B cell (primary cell): ENCODE measurements around the gene CYB5A. TPM values are rescaled to one million over a fixed set of nuclear protein-coding genes. Genes with fewer than 3 reads are reported as not detected.

Experiments
- ATAC-seq: fragments of 200-7000 bp; cut with Tn5 transposase; one replicate; pipeline ENCODE4 v1.10.0; 2021; ENCODE audit warnings: low read depth, mild to moderate bottlenecking, moderate number of reproducible peaks, moderate library complexity
- CTCF ChIA-PET: fragments of 350-600 bp; sonication (Branson Sonifier 250); formaldehyde crosslinking; loops from one replicate; lab custom pipeline; 2021; ENCODE audit warnings: antibody characterized with exemption, inconsistent platforms; lab: Charles Lee
- POLR2A ChIA-PET: fragments of 350-600 bp; sonication (Branson Sonifier 250); formaldehyde crosslinking; loops from one replicate; lab custom pipeline; 2021; ENCODE audit warnings: antibody characterized with exemption; lab: Charles Lee
- DNase-seq: peaks from one replicate; pipeline ENCODE4 v3.0.0; 2013
- H2AFZ ChIP-seq: 2 replicates; pipeline ENCODE4 v1.6.1; 2012; ENCODE audit warnings: mild to moderate bottlenecking, low read depth, low read length; ENCODE audit not compliant: insufficient read depth, poor library complexity, severe bottlenecking
- H3K27ac ChIP-seq, 2 donors: 1 replicate in 1 of 2; 2 replicates in 1 of 2; pipeline ENCODE4 v1.5.1; 2012 to 2013; ENCODE audit warnings: low read length in 2 of 2, mild to moderate bottlenecking in 2 of 2, moderate library complexity in 1 of 2
- H3K27me3 ChIP-seq, 4 experiments: fragments of 200-600 bp in 1 of 4; sonication (generic) in 1 of 4; replicated peaks in 1 of 4; 1 replicate in 2 of 4; 2 replicates in 2 of 4; pipeline versions ENCODE4 v1.6.1 to v1.7.0; 2013 to 2016; ENCODE audit warnings: low read length in 3 of 4, mild to moderate bottlenecking in 2 of 4, mixed read lengths in 1 of 4, moderate library complexity in 1 of 4; ENCODE audit not compliant: insufficient read depth in 4 of 4, control insufficient read depth in 3 of 4; ENCODE audit errors: control extremely low read depth in 1 of 4
- H3K36me3 ChIP-seq, 2 experiments: replicated peaks in 1 of 2; 1 replicate in 1 of 2; 2 replicates in 1 of 2; pipeline versions ENCODE4 v1.6.1 to v1.7.1; 2013; ENCODE audit warnings: low read length in 1 of 2; ENCODE audit not compliant: insufficient read depth in 2 of 2, control insufficient read depth in 1 of 2; ENCODE audit errors: control extremely low read depth in 1 of 2, extremely low read depth in 1 of 2
- H3K4me1 ChIP-seq, 2 donors: fragments of 200-600 bp in 1 of 2; sonication (generic) in 1 of 2; 1 replicate in 1 of 2; 2 replicates in 1 of 2; pipeline versions ENCODE4 v1.5.1 to v1.6.1; 2013 to 2017; ENCODE audit warnings: low read length in 2 of 2; ENCODE audit not compliant: control insufficient read depth in 2 of 2, insufficient read depth in 2 of 2
- H3K4me2 ChIP-seq: replicated peaks from 2 replicates; pipeline ENCODE3; 2012; ENCODE audit warnings: mild to moderate bottlenecking, low read depth, low read length; ENCODE audit not compliant: poor library complexity, severe bottlenecking
- H3K4me3 ChIP-seq, 5 experiments: fragments of 200-600 bp in 1 of 5; sonication (generic) in 1 of 5; 1 replicate in 3 of 5; 2 replicates in 2 of 5; pipeline versions ENCODE4 v1.5.1 to v1.7.0; 2011 to 2016; ENCODE audit warnings: low read length in 4 of 5, mild to moderate bottlenecking in 4 of 5, low read depth in 2 of 5, control low read depth in 1 of 5, moderate library complexity in 1 of 5; ENCODE audit not compliant: insufficient read depth in 1 of 5; ENCODE audit errors: control extremely low read depth in 1 of 5, extremely low read depth in 1 of 5
- H3K79me2 ChIP-seq: fragments of 200-600 bp; sonication (generic); one replicate; pipeline ENCODE4 v1.6.0; 2016; ENCODE audit warnings: low read length; ENCODE audit not compliant: control insufficient read depth, insufficient read depth
- H3K9ac ChIP-seq: fragments of 200-600 bp; sonication (generic); 2 replicates; pipeline ENCODE4 v1.6.1; 2017; ENCODE audit warnings: mild to moderate bottlenecking, low read length, moderate library complexity
- H3K9me3 ChIP-seq, 3 donors: one replicate each; pipeline versions ENCODE4 v1.6.1 to v1.7.1; 2013; ENCODE audit warnings: low read length in 2 of 3; ENCODE audit not compliant: control insufficient read depth in 2 of 3, insufficient read depth in 1 of 3; ENCODE audit errors: control extremely low read depth in 1 of 3
- H4K20me1 ChIP-seq: 2 replicates; pipeline ENCODE4 v1.6.0; 2012; ENCODE audit warnings: mild to moderate bottlenecking, low read length; ENCODE audit not compliant: insufficient read depth, control insufficient read depth, poor library complexity, severe bottlenecking
- H3K27ac Mint-ChIP-seq: one replicate; pipeline ENCODE4 v1.8.0; 2021; ENCODE audit warnings: mixed read lengths
- H3K27me3 Mint-ChIP-seq: one replicate; pipeline ENCODE4 v1.8.0; 2021; ENCODE audit warnings: mixed read lengths
- H3K4me1 Mint-ChIP-seq: one replicate; pipeline ENCODE4 v1.8.0; 2021; ENCODE audit warnings: mixed read lengths
- H3K4me3 Mint-ChIP-seq: one replicate; pipeline ENCODE4 v1.8.0; 2021; ENCODE audit warnings: mixed read lengths
- H3K9me3 Mint-ChIP-seq: one replicate; pipeline ENCODE4 v1.8.0; 2022; ENCODE audit warnings: mixed read lengths; ENCODE audit not compliant: insufficient read depth
- EZH2 ChIP-seq: IDR thresholded peaks from 2 replicates; pipeline ENCODE4 v1.6.1; 2012; ENCODE audit warnings: borderline replicate concordance, low read depth, mild to moderate bottlenecking, moderate library complexity, low read length; ENCODE audit not compliant: insufficient read depth, poor library complexity, severe bottlenecking
- WGBS: methylation state at CpG from one replicate; pipeline ENCODE4 v1.1.5; 2013; ENCODE audit warnings: missing lambda C conversion rate; ENCODE audit not compliant: insufficient coverage; 5-methylcytosine and 5-hydroxymethylcytosine counted together
- intact Hi-C: fragments of 100-400 bp; cut with micrococcal nuclease; formaldehyde crosslinking; loops from one replicate; pipeline ENCODE4 v1.10.0; 2022
- polyA plus RNA-seq: library from polyadenylated mRNA; depleted of rRNA; stranded (reverse); fragments of >200 nt; gene quantifications from 2 replicates; pipeline ENCODE4 v1.2.3, GENCODE V29; 2012
- total RNA-seq, 2 donors: library from RNA; stranded (reverse); fragments of 120-200 nt in 1 of 2; gene quantifications; 1 replicate in 1 of 2; 2 replicates in 1 of 2; pipeline versions ENCODE4 v1.2.3 to v1.2.4, GENCODE V29; 2013 to 2022
- TF ChIP-seq, protein P1 (sequence below): fragments of 200-600 bp; IDR thresholded peaks from one replicate; pipeline ENCODE4 v1.8.0; 2022; ENCODE audit warnings: antibody characterized with exemption, mild to moderate bottlenecking

The CYB5A gene
- total and polyA plus RNA-seq, 2 donors (not counting 1 experiment from before 2014, with no cell fraction given), result 46.9 to 217 TPM

DNA sequence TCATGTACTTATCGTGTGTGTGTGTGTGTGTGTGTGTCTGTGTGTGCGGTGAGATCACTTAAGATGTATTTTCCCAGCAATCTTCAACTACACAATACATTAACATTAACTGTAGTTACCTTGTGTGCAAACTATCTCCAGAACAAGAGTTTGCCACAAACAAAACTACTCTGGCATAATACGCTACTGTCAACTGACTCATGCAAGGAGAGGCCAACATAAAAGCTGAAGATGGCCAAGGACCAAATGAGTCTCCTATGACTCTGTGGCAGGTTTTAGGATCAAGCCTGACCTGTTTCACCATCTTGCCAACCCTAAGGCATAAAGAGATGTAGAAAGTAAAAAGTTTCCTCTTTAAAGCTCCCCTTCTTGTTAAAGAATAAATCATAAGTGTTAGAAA is 20.1 kb downstream of the CYB5A start:
- no peak overlapping the region for H3K4me2 ChIP-seq
- no peak overlapping the region for H3K4me3 ChIP-seq
- H3K79me2 ChIP-seq, result peaks cover 36% of the 10 kb centered on the region
- H3K27me3 Mint-ChIP-seq, result no peaks in the 10 kb centered on the region
- TF ChIP-seq, protein P1, sequence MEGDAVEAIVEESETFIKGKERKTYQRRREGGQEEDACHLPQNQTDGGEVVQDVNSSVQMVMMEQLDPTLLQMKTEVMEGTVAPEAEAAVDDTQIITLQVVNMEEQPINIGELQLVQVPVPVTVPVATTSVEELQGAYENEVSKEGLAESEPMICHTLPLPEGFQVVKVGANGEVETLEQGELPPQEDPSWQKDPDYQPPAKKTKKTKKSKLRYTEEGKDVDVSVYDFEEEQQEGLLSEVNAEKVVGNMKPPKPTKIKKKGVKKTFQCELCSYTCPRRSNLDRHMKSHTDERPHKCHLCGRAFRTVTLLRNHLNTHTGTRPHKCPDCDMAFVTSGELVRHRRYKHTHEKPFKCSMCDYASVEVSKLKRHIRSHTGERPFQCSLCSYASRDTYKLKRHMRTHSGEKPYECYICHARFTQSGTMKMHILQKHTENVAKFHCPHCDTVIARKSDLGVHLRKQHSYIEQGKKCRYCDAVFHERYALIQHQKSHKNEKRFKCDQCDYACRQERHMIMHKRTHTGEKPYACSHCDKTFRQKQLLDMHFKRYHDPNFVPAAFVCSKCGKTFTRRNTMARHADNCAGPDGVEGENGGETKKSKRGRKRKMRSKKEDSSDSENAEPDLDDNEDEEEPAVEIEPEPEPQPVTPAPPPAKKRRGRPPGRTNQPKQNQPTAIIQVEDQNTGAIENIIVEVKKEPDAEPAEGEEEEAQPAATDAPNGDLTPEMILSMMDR, result no peak
- no peak for TF ChIP-seq EZH2
- H3K9me3 Mint-ChIP-seq, result no peaks in the 10 kb centered on the region
- H3K27ac ChIP-seq, result no peak overlapping the region
- H3K9me3 ChIP-seq, result no peaks in the 10 kb centered on the region
- WGBS, result no CpG with 5 or more reads among the region's 3 CpGs
- peaks cover 0 to 10% of the 10 kb centered on the region in 2 donors for H3K4me1 ChIP-seq
- intact Hi-C loops, result no loop called here
- H3K4me3 Mint-ChIP-seq, result no peak overlapping the region
- no peak overlapping the region for H3K27ac Mint-ChIP-seq
- peaks cover 6% of the 10 kb centered on the region for H4K20me1 ChIP-seq
- no peaks in the 10 kb centered on the region for H3K27me3 ChIP-seq
- ChIA-PET POLR2A (interaction anchor here (0.9 kb wide), 1 partner anchor 21 kb away, joined by 4 read pairs; no protein-coding TSS in a partner anchor), CTCF (interaction anchor here (0.7 kb wide), 1 partner anchor 280 kb away, joined by 3 read pairs; no protein-coding TSS in a partner anchor)
- H3K9ac ChIP-seq, result no peak overlapping the region
- ATAC-seq (no peak), DNase-seq (no peak)
- H2AFZ ChIP-seq, result no peak overlapping the region
- peaks cover 45% of the 10 kb centered on the region for H3K4me1 Mint-ChIP-seq
- H3K36me3 ChIP-seq, result no peaks in the 10 kb centered on the region

DNA sequence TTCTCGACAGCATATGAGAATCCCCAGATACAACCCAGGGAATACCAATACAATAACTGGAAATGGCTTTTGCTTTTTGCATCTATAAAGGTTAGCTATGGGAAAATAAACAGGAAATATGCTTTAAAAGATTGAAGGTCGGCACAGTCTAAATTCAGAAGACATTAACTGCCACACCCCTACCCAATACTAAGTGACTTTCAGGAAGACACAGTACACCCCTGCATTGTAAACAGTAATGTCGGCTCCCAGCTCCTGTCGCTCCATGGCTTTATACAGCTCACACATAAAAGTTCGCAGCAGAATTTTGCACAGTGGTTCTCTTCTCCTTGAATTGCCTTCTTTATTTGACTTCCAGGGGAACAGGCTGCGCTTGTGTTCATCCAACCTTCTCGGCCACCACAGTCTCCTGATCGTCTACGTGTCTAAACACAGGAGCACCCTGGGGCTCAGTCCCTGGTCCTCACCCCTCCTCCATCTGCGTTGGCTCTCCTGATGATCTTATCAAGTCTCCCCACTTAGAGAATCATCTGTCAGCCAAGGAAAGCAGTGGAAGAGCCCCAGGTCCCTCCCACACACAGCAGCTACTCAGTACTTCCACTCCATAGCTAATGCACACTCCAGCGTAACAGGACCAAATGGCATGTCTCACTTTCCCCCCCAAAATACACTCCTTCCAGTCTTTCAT is 22.7 kb downstream of the CYB5A start:
- ChIA-PET CTCF (no interaction called here), POLR2A (no interaction called here)
- ATAC-seq (no peak), DNase-seq (no peak)
- Histone ChIP-seq H3K4me1 (peaks cover 6 to 20% of the 10 kb centered on the region in 2 donors), H3K9me3 (no peaks in the 10 kb centered on the region), H3K27me3 (no peaks in the 10 kb centered on the region), H3K79me2 (peaks cover 29% of the 10 kb centered on the region), H3K27ac (peak overlapping the region in 1 of 2 donors; percentile 11), H3K9ac (no peak overlapping the region), H3K36me3 (peaks cover 0 to 2% of the 10 kb centered on the region in 2 experiments), H3K4me2 (no peak overlapping the region), H3K4me3 (no peak overlapping the region), H2AFZ (no peak overlapping the region), H4K20me1 (no peaks in the 10 kb centered on the region)
- Mint-ChIP-seq H3K4me1 (peaks cover 56% of the 10 kb centered on the region), H3K4me3 (peak overlapping the region; percentile 12), H3K27me3 (no peaks in the 10 kb centered on the region), H3K9me3 (no peaks in the 10 kb centered on the region), H3K27ac (no peak overlapping the region)
- 87% methylated on average over 9 of the region's 11 CpGs for WGBS
- TF ChIP-seq, protein P1, result no peak
- TF ChIP-seq EZH2, result no peak
- intact Hi-C loops, result loop anchor here (5.0 kb wide), 1 partner anchor 33 kb away; no protein-coding TSS in a partner anchor
